EH (cell line): ENCODE data around the gene DENND5B.
"Not testable (repeated sequence)": the region's sequence is repeated elsewhere in the genome, so short reads cannot be mapped to it uniquely, and the experiment has no call there.

Experiments
- DNase-seq: peaks from one replicate; pipeline ENCODE4 v3.0.0-alpha.2; 2015; ENCODE audit warnings: low read depth

The DENND5B gene

GRCh38 chr12:31591380-31591901 lies 505 bp upstream of the DENND5B start:
- DNase-seq, result peak; percentile 34

GRCh38 chr12:31589904-31590641 lies 863 bp downstream of the DENND5B start:
- DNase-seq, result peak; percentile 69

GRCh38 chr12:31589598-31589903 lies 1.4 kb downstream of the DENND5B start:
- no peak for DNase-seq

- DNase-seq, result peak; percentile 39
Measured at GRCh38 chr12:31588976-31589375, 2.0 kb downstream of the DENND5B start.

GRCh38 chr12:31586728-31587127 lies 4.2 kb downstream of the DENND5B start:
- no peak for DNase-seq

GRCh38 chr12:31585895-31586294 lies 5.0 kb downstream of the DENND5B start:
- no peak for DNase-seq

- DNase-seq, result peak; percentile 85
Measured at GRCh38 chr12:31585271-31585670, 5.7 kb downstream of the DENND5B start.

- no peak for DNase-seq
Measured at GRCh38 chr12:31584782-31585181, 6.2 kb downstream of the DENND5B start.

GRCh38 chr12:31583878-31584277 lies 7.1 kb downstream of the DENND5B start:
- DNase-seq, result no peak

- DNase-seq, result peak; percentile 76
Measured at GRCh38 chr12:31582155-31582554, 8.8 kb downstream of the DENND5B start.

GRCh38 chr12:31578632-31579031 lies 12.3 kb downstream of the DENND5B start:
- DNase-seq, result peak; percentile 80

GRCh38 chr12:31574803-31575575 lies 15.9 kb downstream of the DENND5B start:
- DNase-seq, result peak; percentile 33

- not testable (repeated sequence) for DNase-seq
Measured at GRCh38 chr12:31574367-31574766, 16.6 kb downstream of the DENND5B start.

GRCh38 chr12:31572900-31573600 lies 17.9 kb downstream of the DENND5B start:
- no peak for DNase-seq

- DNase-seq, result peak; percentile 34
Measured at GRCh38 chr12:31570880-31571279, 20.1 kb downstream of the DENND5B start.

- DNase-seq, result peak; percentile 54
Measured at GRCh38 chr12:31569517-31569916, 21.4 kb downstream of the DENND5B start.

- peak; percentile 19 for DNase-seq
Measured at GRCh38 chr12:31568498-31568897, 22.4 kb downstream of the DENND5B start.

GRCh38 chr12:31567029-31567428 lies 23.9 kb downstream of the DENND5B start:
- DNase-seq, result no peak

- no peak for DNase-seq
Measured at GRCh38 chr12:31566547-31566946, 24.4 kb downstream of the DENND5B start.

- DNase-seq, result no peak
Measured at GRCh38 chr12:31562594-31563328, 28.2 kb downstream of the DENND5B start.

GRCh38 chr12:31560516-31560915 lies 30.4 kb downstream of the DENND5B start:
- DNase-seq, result no peak

- DNase-seq, result peak; percentile 57
Measured at GRCh38 chr12:31558521-31558920, 32.4 kb downstream of the DENND5B start.
